Heart left ventricle (tissue), 16 donors: ENCODE data around the gene ENOX1. TPM values are rescaled to one million over a fixed set of nuclear protein-coding genes. Genes with fewer than 3 reads are reported as not detected.
A peak's percentile ranks its signal among the peaks of the same experiment; 100 is the strongest.

ENCODE experiments used
- ATAC-seq, 4 donors: fragments of 200-7000 bp; cut with Tn5 transposase; one replicate each; pipeline ENCODE4 v1.9.1; 2020 to 2022; ENCODE audit warnings: moderate library complexity in 4 of 4, mild to moderate bottlenecking in 3 of 4, moderate number of reproducible peaks in 1 of 4
- DNase-seq, 5 donors: peaks; one replicate each; pipeline ENCODE4 v3.0.0-alpha.2; 2020
- H3K27ac ChIP-seq, 12 donors: fragments of 200-600 bp; sonication (generic) in 4 of 12; one replicate each; pipeline versions ENCODE4 v1.5.0 to v1.8.0; 2016 to 2022; ENCODE audit warnings: mild to moderate bottlenecking in 2 of 12
- H3K27me3 ChIP-seq, 9 donors: fragments of 200-600 bp; sonication (generic) in 2 of 9; one replicate each; pipeline versions ENCODE4 v1.5.1 to v1.8.0; 2016 to 2022; ENCODE audit warnings: mild to moderate bottlenecking in 3 of 9
- H3K36me3 ChIP-seq, 9 donors: fragments of 200-600 bp; sonication (generic) in 2 of 9; one replicate each; pipeline versions ENCODE4 v1.5.0 to v1.8.0; 2018 to 2022; ENCODE audit warnings: mild to moderate bottlenecking in 2 of 9
- H3K4me1 ChIP-seq, 12 donors: fragments of 200-600 bp; sonication (generic) in 4 of 12; one replicate each; pipeline versions ENCODE4 v1.5.0 to v1.8.0; 2016 to 2022; ENCODE audit warnings: mild to moderate bottlenecking in 3 of 12
- H3K4me3 ChIP-seq, 12 donors: fragments of 200-600 bp; sonication (generic) in 4 of 12; one replicate each; pipeline versions ENCODE4 v1.5.0 to v1.8.0; 2017 to 2022; ENCODE audit warnings: mild to moderate bottlenecking in 9 of 12, moderate library complexity in 4 of 12
- H3K9me3 ChIP-seq, 12 donors: fragments of 200-600 bp; sonication (generic) in 4 of 12; one replicate each; pipeline versions ENCODE4 v1.5.0 to v1.8.0; 2016 to 2022; ENCODE audit warnings: mild to moderate bottlenecking in 1 of 12
- POLR2A ChIP-seq, 2 donors: fragments of 450-650 bp; IDR thresholded peaks; one replicate each; pipeline ENCODE4 v1.6.1; 2017; ENCODE audit warnings: antibody characterized with exemption in 2 of 2, mild to moderate bottlenecking in 2 of 2, moderate library complexity in 2 of 2
- WGBS, 4 donors: extraction: QIAGEN DNeasy Blood & Tissue Kit in 2 of 4; methylation state at CpG; one replicate each; pipeline versions ENCODE4 v1.1.5 to v1.1.7; 2013 to 2018; 5-methylcytosine and 5-hydroxymethylcytosine counted together
- intact Hi-C, 10 donors: fragments of 100-400 bp; cut with DNase I; formaldehyde crosslinking; loops; one replicate each; pipeline versions ENCODE4 v1.11.1 to v1.14.2; 2022
- polyA plus RNA-seq, 2 donors: library from polyadenylated mRNA; stranded (reverse); fragments of 200-250 nt; gene quantifications; one replicate each; pipeline ENCODE4 v1.2.3, GENCODE V29; 2013
- total RNA-seq, 9 donors: library from RNA; depleted of rRNA in 2 of 9; stranded (reverse); fragments of >200 nt in 2 of 9; fragmentation: NEBNext Ultra II Directional in 3 of 9; extraction: Animal tissue kit (Norgen Biotek cat#: 25700) in 3 of 9; gene quantifications; one replicate each; pipeline versions ENCODE4 v1.1.0 to v1.2.4, GENCODE V29; 2016 to 2023
- TF ChIP-seq, protein P1 (sequence below), 12 donors: fragments of 200-600 bp; sonication (generic) in 4 of 12; IDR thresholded peaks; one replicate each; pipeline versions ENCODE4 v1.5.0 to v1.8.0; 2018 to 2022; ENCODE audit warnings: antibody characterized with exemption in 12 of 12, mild to moderate bottlenecking in 5 of 12
- donor health status: ischemic (EF 13 %, LVEDD 7.1; RV severe dilation, severe dysfunction).
- donor health status: healthy with polysubstance abuse.
- donor health status: DM: no; HTN: yes; CAD: no.
- donor health status: DM: no; HTN: no; CAD: no.
- donor health status: ischemic (EF 25% LVEDD 6.9; RV normal size, moderate dysfunction).
- donor health status: ischemic (EF 25% LVEDD 5.7; RV mildly dilated, moderate dysfunction).
- donor health status: healthy.
- donor health status: DM: yes; HTN: yes; CAD: no.
- donor health status: ischemic (EF 35%, LVEDD 5.7; RV mildly dilated, moderate dysfunction).
- donor health status: nonischemic (EF 11% LVEDD 7.7; RV severe dilation, severe dysfunction).
- donor health status: DM: yes; HTN: yes; CAD: no.
- donor health status: PGD.
- donor health status: ischemic (EF 29% LVEDD 5.4; RV normal size, mild dysfunction).
- donor health status: nonischemic (EF 23%, LVEDD 6.1; RV moderate dilation, normal function).

ENOX1 gene
- total and polyA plus RNA-seq, 11 donors, result 2.0 to 10.1 (median 5.4) TPM

DNA sequence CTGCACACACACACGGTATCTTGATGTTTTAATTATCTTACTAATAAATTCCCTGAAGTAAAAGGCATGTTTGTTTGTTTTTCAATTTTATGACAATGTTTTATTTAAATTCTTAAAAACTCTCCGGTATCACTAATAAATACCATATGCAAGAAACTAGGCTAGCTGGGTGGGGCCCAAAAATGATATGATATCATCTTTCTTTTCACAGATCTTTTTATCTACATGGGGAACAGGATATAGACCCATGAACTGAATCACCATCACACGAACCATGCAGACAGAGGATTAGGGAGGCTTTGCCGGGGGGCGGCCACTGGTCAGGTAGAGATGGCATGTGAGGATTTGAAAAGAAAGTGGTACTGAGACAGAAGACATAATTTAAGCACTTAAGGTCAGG lies 266.4 kb downstream of the ENOX1 start:
- TF ChIP-seq POLR2A (IDR thresholded peaks at IDR 0.05), result no peak
- TF ChIP-seq, protein P1, sequence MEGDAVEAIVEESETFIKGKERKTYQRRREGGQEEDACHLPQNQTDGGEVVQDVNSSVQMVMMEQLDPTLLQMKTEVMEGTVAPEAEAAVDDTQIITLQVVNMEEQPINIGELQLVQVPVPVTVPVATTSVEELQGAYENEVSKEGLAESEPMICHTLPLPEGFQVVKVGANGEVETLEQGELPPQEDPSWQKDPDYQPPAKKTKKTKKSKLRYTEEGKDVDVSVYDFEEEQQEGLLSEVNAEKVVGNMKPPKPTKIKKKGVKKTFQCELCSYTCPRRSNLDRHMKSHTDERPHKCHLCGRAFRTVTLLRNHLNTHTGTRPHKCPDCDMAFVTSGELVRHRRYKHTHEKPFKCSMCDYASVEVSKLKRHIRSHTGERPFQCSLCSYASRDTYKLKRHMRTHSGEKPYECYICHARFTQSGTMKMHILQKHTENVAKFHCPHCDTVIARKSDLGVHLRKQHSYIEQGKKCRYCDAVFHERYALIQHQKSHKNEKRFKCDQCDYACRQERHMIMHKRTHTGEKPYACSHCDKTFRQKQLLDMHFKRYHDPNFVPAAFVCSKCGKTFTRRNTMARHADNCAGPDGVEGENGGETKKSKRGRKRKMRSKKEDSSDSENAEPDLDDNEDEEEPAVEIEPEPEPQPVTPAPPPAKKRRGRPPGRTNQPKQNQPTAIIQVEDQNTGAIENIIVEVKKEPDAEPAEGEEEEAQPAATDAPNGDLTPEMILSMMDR (IDR thresholded peaks at IDR 0.05), result no peak
- H3K9me3 ChIP-seq, result no peaks in the 10 kb centered on the region
- intact Hi-C loops, result loop anchor here in 1 of 10 donors (10.0 kb wide), 1 partner anchor 206 kb away; no protein-coding TSS in a partner anchor
- H3K36me3 ChIP-seq, result no peaks in the 10 kb centered on the region
- peaks cover 0 to 15% (median 8%) of the 10 kb centered on the region in 12 donors for H3K4me1 ChIP-seq
- no peaks in the 10 kb centered on the region for H3K27me3 ChIP-seq
- no peak overlapping the region for H3K4me3 ChIP-seq
- DNase-seq (no peak), ATAC-seq (no peak)
- WGBS, 4 donors, result 69 to 85% (median 80%) methylated on average over 5 of the region's 5 CpGs
- H3K27ac ChIP-seq, result no peak overlapping the region

DNA sequence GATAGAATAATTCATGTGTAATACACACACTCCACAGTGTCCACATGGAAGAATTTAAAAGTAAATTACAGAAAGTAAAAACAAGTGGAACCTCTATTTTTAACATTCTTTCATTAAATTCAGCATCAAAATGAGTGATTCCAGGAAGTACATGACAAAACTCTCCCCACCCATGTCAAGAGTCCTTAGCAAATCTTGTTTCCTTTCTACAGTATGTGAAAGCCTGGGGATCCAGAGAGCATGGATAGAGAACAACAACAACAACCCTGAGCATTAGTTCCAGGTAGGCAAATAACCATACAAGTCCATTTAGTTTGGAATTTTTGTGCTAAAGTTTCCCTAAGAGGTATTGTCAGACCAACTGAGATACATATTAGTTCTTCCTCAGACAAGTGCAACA lies 267.9 kb downstream of the ENOX1 start:
- TF ChIP-seq, protein P1 (IDR thresholded peaks at IDR 0.05), result no peak
- TF ChIP-seq POLR2A (IDR thresholded peaks at IDR 0.05), result no peak
- ATAC-seq (no peak), DNase-seq (no peak)
- no peaks in the 10 kb centered on the region for H3K27me3 ChIP-seq
- no peak overlapping the region for H3K27ac ChIP-seq
- intact Hi-C loops, result loop anchor here in 1 of 10 donors (10.0 kb wide), 1 partner anchor 266 kb away; the partner anchor contains the start of gene ENOX1
- H3K4me1 ChIP-seq, result peaks cover 0 to 20% (median 9%) of the 10 kb centered on the region in 12 donors
- H3K36me3 ChIP-seq, result no peaks in the 10 kb centered on the region
- no peak overlapping the region for H3K4me3 ChIP-seq
- H3K9me3 ChIP-seq, result no peaks in the 10 kb centered on the region

DNA sequence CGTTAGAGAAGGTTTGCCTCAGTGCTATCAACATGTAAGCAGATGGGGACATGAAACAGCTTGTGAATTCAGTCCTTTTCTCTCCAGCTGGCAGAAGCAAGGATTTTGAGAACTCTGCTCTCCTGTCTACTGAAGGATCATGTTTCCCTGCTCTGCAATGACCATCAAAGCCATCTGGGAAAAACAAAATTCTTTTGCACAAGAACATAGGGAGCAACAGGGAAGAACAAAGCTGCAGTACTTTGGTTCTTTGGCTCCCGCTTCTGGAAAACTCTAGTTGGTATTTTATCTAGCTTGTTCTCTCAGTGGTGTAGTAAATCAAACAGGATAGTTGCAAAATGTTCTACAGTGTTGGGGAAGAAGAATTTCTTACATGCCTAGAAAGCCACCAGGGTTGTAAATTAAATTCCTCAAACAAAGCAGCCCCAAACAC lies 270.4 kb downstream of the ENOX1 start:
- Histone ChIP-seq H3K36me3 (no peaks in the 10 kb centered on the region), H3K27me3 (no peaks in the 10 kb centered on the region), H3K27ac (peak overlapping the region in 6 of 12 donors; percentile 0 to 62 (median 14)), H3K4me1 (peaks cover 0 to 32% (median 10%) of the 10 kb centered on the region in 12 donors), H3K4me3 (no peak overlapping the region), H3K9me3 (no peaks in the 10 kb centered on the region)
- ATAC-seq (peak; percentile 76 to 89 (median 83)), DNase-seq (peak in 2 of 5 donors; percentile 12 to 27)
- WGBS, 4 donors, result 36 to 54% (median 40%) methylated on average over 2 of the region's 2 CpGs
- intact Hi-C loops, result loop anchor here in 1 of 10 donors (10.0 kb wide), 1 partner anchor 268 kb away; the partner anchor contains the start of gene ENOX1
- TF ChIP-seq, protein P1 (IDR thresholded peaks at IDR 0.05), result no peak
- TF ChIP-seq POLR2A (IDR thresholded peaks at IDR 0.05), result no peak

- Histone ChIP-seq H3K4me1 (peaks cover 0 to 40% (median 14%) of the 10 kb centered on the region in 12 donors), H3K36me3 (no peaks in the 10 kb centered on the region), H3K4me3 (no peak overlapping the region), H3K9me3 (no peaks in the 10 kb centered on the region), H3K27ac (peak overlapping the region in 5 of 12 donors; percentile 4 to 62 (median 30)), H3K27me3 (no peaks in the 10 kb centered on the region)
- 43 to 64% (median 59%) methylated on average over 1 of the region's 1 CpG for WGBS, 4 donors
- intact Hi-C loops, result loop anchor here in 1 of 10 donors (10.0 kb wide), 1 partner anchor 269 kb away; the partner anchor contains the start of gene ENOX1
- TF ChIP-seq, protein P1 (IDR thresholded peaks at IDR 0.05), result no peak
- TF ChIP-seq POLR2A (IDR thresholded peaks at IDR 0.05), result no peak
- ATAC-seq, result peak in 3 of 4 donors; percentile 6 to 30 (median 12)
- DNase-seq, result no peak
These were observed 271.2 kb downstream of the ENOX1 start for GRCh38 chr13:43515531-43515930.
